Measurements from ENCODE around the gene ARL6IP4.

Gene ARL6IP4

DNA sequence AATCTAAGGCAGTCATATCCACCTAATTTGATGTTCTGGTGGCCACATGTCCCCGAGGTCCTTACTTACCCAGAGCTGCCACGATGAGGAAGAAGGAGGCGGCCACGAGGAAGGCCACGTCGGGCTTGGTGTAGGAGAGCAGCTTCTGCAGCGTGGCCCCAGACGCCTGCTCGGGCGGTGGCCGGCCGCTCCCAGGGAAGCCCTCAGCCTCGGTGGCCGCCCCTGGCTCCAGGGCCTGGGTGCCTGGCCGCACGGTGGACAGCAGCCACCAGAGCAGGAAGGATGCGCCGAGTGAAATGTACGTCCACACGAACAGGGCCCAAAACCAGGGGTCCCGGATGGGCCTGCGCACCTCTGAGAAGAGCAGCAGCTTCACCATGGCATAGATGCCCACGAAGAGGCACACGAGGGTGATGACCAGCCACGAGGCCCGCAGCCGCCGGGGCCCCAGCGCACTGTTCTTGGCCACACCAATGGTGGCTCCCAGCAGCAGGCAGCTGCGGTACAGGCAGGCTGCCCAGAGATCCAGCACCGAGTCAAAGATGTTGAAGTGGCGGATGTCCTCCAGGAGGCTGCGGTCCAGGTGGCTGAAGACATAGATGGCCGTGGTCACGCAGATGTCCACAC is 20.8 kb upstream of the ARL6IP4 start:
- DNase-seq = no peak

DNA sequence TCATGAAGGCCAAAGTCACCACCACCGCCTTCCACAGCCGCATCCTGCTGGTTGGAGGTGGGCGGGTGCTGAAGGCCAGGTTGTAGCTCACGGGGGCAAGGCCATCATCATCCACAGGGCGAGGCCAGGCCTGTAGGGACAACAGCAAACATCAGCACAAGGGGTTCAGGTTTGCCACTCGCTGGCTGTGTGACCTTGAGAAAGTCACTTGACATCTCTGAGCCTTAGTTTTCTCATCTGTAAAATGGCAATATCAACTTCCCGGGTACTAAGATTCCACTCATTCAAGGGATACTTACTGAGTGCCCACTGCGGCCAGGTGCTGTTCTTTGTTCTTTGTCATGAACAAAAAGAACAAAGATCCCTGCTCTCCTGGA is 20.3 kb upstream of the ARL6IP4 start:
- DNase-seq = no peak

DNA sequence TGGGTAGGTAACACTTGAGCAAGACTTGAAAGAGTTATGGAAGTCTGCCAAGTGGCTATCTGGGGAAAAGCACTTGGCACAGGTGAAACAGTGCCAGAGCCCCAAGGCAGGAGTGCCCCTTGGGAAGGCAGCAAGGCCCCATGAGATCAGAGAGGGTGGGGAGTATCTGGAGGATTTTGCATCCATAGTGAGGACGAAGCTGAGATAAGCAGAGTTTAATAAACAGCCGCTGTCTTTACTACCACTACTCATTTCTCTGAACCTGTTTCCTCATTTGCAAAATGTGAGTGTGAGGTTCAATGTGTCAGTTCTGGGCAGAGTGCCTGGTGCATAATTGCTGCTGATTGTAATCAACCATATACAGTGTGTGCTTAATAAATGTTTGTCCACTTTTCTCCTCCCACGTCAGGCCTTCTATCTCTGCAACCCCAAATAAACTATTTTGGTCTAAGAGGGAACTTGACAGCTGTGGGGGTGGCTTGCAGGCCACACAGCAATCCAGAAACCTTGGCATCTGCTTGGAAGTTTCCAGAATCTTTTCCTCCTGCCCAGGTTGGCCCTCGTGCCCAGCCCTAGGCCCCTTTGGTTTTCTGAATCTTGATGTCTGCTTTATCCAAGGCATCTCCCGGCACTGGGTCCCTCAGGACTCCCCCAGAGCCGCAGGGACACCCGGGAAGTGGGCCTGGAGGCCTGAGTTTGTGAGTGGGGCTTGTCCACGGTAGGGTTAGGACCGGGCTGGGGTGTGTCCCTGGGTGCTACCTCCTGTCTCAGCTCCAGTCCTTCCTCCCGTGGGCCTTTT is 18.8 kb upstream of the ARL6IP4 start:
- DNase-seq = no peak

DNA sequence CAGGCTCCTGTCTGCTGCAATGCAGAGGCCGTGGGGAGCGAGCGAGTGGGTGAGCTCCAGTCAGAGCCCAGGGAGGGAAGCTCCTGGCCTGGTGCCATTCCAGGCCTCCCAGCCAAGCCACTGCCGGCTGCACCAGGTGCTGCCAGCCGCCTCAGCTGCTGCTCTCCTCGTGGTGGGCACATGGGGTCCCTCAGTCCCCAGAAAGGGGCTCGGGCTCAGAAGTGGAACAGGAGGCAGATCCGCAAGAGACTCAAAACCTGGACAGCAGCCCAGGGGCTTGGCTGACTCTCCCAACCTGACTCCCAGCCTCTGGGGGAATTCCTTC is 16.6 kb upstream of the ARL6IP4 start:
- no peak for DNase-seq

- DNase-seq = no peak
These were observed 15.8 kb upstream of the ARL6IP4 start for GRCh38 chr12:122964439-122965257.

- no peak for DNase-seq
These were observed 15.1 kb upstream of the ARL6IP4 start for GRCh38 chr12:122965321-122965751.

- peak; percentile 94 for DNase-seq
These were observed 14.4 kb upstream of the ARL6IP4 start, which contains the start of gene ABCB9 for GRCh38 chr12:122965851-122966742. Gene ABCB9 (minus strand): TSS chr12:122966463. CDS start chr12:122960235, 6,228 bp downstream.

DNA sequence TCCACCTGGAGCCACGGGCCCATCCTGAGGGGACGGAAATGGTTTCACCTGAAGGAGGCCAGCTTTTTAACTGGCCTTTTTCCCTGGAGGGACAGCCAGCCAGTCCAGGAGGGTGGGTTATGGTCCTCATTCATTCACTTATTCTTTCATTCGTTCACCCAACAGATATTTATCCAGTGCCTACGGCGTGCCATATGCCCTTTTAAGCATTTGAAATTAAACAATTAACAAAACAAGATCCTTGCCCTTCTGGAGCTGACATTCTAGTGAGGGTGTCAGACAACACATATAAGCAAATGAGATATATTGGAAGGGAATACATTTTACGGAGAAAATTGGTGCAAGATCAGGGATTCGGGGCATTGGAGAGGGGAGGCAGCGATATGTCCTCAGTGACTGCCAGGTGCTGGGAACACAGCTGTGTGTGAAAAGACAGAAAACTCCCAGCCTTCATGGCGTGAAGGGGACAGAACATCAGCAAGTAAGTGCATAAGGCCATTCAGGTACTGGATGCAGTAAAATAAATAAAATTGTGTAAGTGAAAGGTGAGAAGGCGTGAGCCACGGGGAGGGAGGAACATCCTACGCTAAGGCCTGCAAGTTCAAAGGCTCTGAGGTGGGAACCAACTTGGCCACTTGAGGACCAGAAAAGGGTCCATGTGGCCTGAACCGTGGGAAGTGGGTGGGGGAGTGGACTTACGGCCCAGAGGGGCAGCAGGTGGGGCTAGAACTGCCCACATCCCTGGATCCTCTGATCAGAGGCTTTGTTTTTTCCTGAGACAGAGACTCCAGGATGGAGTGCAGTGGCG is 13.5 kb upstream of the ARL6IP4 start:
- DNase-seq = no peak

GRCh38 chr12:122968104-122968503 is 12.4 kb upstream of the ARL6IP4 start:
- DNase-seq = no peak

DNA sequence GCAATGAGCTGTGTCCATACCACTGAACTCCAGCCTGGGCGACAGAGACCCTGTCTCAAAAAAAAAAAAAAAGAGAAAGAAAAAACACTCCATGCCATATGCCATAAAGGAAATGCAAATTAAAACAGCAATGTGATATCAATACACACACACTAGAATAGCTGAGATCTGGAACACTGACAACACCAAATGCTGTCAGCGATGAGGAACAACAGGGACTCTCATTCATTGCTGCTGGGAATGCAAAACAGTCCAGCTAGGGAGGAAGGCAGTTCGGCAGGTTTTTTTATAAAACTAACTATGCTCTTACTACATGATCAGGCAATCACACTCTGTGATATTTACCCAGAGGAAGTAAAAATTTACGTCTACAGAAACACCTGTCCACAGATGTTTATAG is 10.8 kb upstream of the ARL6IP4 start:
- DNase-seq = no peak

GRCh38 chr12:122974274-122974891 is 6.1 kb upstream of the ARL6IP4 start:
- peak; percentile 99 for DNase-seq

- peak; percentile 95 for DNase-seq
These were observed 5.3 kb upstream of the ARL6IP4 start, which contains the start of gene OGFOD2 for GRCh38 chr12:122974892-122975789. Gene OGFOD2 (plus strand): TSS chr12:122975244. CDS start chr12:122975252, 8 bp downstream.

GRCh38 chr12:122975790-122976647 is 4.5 kb upstream of the ARL6IP4 start:
- no peak for DNase-seq

DNA sequence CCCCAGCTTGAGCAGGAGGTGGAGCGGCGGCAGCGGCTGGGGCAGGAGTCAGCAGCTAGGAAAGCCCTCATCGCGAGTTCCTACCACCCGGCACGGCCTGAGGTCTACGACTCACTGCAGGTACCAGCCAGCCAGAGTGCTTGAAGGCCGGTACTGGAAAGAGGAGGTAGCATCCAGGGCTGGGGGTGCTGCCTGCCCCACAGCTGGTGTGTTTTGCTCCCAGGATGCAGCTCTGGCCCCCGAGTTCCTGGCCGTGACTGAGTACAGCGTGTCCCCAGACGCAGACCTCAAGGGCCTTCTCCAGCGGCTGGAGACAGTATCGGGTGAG is 3.9 kb upstream of the ARL6IP4 start:
- DNase-seq = no peak

- DNase-seq = no peak
These were observed 3.3 kb upstream of the ARL6IP4 start for GRCh38 chr12:122977153-122977552.

- no peak for DNase-seq
These were observed 2.7 kb upstream of the ARL6IP4 start for GRCh38 chr12:122977655-122978392.

- no peak for DNase-seq
These were observed 1.9 kb upstream of the ARL6IP4 start for GRCh38 chr12:122978507-122978955.

All from suppressor macrophage treated with lipopolysaccharide for 4 hours (primary cell).